ENCODE measurements around the gene ITPKB.
A peak's percentile ranks its signal among the peaks of the same experiment; 100 is the strongest.
"Not testable (repeated sequence)": the region's sequence is repeated elsewhere in the genome, so short reads cannot be mapped to it uniquely, and the experiment has no call there.

ITPKB gene

GRCh38 chr1:226730071-226730470 lies 9.0 kb downstream of the ITPKB start:
- DNase-seq: no peak

- no peak for DNase-seq
Observed at GRCh38 chr1:226728448-226728847, 10.6 kb downstream of the ITPKB start.

GRCh38 chr1:226725897-226726267 lies 13.2 kb downstream of the ITPKB start:
- no peak for DNase-seq

- peak; percentile 18 to 28 for DNase-seq
Observed at GRCh38 chr1:226723657-226724532, 15.2 kb downstream of the ITPKB start.

GRCh38 chr1:226722901-226723656 lies 16.0 kb downstream of the ITPKB start:
- no peak for DNase-seq

GRCh38 chr1:226722240-226722900 lies 16.7 kb downstream of the ITPKB start:
- no peak for DNase-seq

- not testable (repeated sequence) for DNase-seq
Observed at GRCh38 chr1:226720574-226720973, 18.5 kb downstream of the ITPKB start.

- no peak for DNase-seq
Observed at GRCh38 chr1:226719596-226720387, 19.3 kb downstream of the ITPKB start.

GRCh38 chr1:226717256-226717909 lies 21.7 kb downstream of the ITPKB start:
- peak; percentile 96 to 97 for DNase-seq

- DNase-seq: no peak
Observed at GRCh38 chr1:226716577-226716976, 22.5 kb downstream of the ITPKB start.

- no peak for DNase-seq
Observed at GRCh38 chr1:226714148-226714547, 24.9 kb downstream of the ITPKB start.

GRCh38 chr1:226712742-226713419 lies 26.2 kb downstream of the ITPKB start:
- no peak for DNase-seq

GRCh38 chr1:226711976-226712741 lies 26.9 kb downstream of the ITPKB start:
- peak; percentile 50 to 54 for DNase-seq

- DNase-seq: no peak
Observed at GRCh38 chr1:226710501-226710900, 28.6 kb downstream of the ITPKB start.

GRCh38 chr1:226709953-226710352 lies 29.1 kb downstream of the ITPKB start:
- no peak for DNase-seq

- no peak for DNase-seq
Observed at GRCh38 chr1:226708967-226709396, 30.1 kb downstream of the ITPKB start.

- peak; percentile 6 to 20 for DNase-seq
Observed at GRCh38 chr1:226708342-226708780, 30.7 kb downstream of the ITPKB start.

- DNase-seq: no peak
Observed at GRCh38 chr1:226706684-226707083, 32.4 kb downstream of the ITPKB start.

- no peak for DNase-seq
Observed at GRCh38 chr1:226704169-226704937, 34.7 kb downstream of the ITPKB start.
